COLO668 (cell line): ENCODE results near the gene BOD1.
A peak's percentile ranks its signal among the peaks of the same experiment; 100 is the strongest.

Experiments
- DNase-seq: peaks from one replicate; lab custom pipeline; 2025; ENCODE audit not compliant: unreplicated experiment; lab: John Stamatoyannopoulos, UW

The BOD1 gene

GRCh38 chr5:173616577-173617118, at the start of gene BOD1:
BOD1 (minus strand) TSS chr5:173616650; CDS start chr5:173616436, 214 bp downstream.
- peak; percentile 92 for DNase-seq

DNA sequence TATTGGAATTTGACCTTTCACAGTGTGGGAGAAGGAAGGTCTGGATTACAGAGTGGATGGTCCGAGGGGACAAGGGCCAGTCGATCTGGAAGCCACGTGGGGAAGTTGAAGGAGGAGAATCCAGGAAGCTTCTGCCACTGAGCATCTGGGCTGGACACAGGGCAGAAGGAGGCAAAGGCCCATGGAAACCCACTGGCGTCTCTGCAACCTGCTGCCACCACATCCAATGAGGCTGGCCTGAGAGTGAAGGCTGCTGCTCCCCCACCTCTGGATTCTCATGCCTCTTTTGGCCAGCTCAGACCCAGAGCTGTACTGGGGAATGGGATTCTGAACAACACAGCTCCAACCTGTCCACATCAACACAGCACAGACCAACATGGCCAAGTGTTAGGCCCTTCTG, 48.9 kb upstream of the BOD1 start:
- no peak for DNase-seq

- no peak for DNase-seq
These were observed 47.7 kb upstream of the BOD1 start for GRCh38 chr5:173664154-173664526.

DNA sequence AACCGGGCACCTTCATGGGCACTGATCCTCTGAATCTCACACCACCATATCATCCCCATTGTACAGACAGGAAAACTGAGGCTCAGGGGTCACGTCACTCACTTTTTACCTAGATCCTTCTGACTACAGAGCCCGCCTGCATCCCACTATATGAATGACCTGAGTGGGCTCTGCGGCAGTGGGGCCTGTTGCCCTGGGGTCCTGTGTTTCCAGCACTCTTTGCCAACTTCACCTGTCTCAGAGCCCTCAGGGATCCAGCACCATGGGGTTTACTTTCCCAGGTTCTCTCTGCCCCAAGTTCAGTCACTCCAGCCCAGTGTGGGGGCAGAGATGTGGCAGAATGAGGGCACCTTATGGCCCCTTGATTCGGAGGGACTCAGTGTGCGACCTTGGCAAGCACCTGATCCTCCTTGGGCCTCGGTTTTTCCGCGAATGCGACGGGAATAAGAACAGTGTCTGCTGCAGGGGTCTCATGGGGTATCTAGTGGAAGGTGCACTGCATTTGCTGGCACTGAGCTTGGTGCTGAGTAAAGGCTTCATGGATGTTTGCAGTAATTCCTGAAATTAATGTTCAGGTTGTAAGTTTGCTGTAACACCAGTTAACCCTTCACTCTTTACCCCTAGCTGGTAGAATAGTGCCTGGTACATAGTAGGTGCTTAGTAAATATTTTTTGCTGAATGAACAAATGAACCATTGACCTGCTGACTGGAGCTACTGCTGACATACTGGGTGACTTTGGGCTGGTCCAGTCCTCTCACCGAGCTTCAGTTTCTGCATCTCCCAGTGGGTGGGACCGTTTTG, 47.1 kb upstream of the BOD1 start:
- DNase-seq = no peak

- no peak for DNase-seq
These were observed 46.3 kb upstream of the BOD1 start for GRCh38 chr5:173662581-173663351.

GRCh38 chr5:173660481-173661280, 44.2 kb upstream of the BOD1 start:
- DNase-seq = no peak

- DNase-seq = no peak
These were observed 43.0 kb upstream of the BOD1 start for GRCh38 chr5:173659423-173659822.

DNA sequence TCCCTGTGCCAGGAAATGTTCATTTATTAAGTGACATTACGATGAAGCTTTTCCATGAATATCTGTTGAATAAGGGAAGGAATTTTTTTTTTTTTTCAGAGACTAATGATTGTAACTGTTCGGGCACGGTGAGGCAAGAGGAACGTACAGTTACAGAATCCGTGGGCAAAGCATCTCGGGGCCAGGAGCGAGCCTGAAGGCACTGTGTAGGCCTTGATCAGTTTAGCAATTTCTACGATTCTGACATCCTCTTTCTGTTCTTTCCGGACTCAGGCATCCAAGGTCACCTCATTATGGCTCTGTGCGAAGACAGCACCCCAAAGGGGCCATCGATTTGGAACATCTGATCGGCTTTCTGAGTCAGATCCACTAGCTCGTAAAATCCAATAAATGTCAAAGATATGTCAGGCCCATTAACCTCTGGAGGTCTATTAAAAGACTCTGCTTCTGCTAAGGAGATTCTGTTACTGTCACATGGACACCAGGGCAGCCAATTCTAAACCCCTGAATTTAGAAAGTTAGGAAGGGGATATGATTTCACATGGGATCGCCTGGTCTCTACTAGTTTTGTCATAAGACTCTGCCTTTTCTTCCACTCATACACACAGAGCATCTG, 41.4 kb upstream of the BOD1 start:
- no peak for DNase-seq

DNA sequence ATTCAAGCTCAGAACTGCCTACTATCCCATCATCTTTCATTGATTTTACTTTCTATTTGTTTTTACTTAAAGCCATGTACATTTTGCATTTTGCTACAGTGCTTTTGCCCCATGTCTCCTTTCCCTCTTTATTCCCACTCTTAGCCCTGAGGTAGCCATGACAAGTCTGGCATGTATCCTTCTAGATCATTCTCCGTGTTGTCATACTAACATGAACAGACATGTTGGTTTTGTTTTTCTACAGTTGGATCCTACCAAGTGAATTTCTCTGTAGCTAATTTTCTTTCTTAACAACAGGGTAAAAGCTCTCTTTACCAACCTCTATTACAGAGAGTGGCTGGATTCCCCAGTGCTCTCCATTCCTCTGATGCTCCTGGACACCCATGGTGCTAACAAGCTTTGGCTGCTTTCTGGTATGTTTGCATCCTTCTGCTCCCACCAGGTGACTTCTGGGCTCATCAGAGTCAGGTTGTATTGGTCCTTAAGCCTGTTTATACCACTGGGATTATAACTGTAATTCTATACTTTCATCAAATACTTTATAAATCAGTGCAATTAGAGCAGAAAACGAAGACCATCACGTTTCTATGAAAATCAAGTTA, 38.8 kb upstream of the BOD1 start:
- DNase-seq = no peak

GRCh38 chr5:173653822-173654523, 37.5 kb upstream of the BOD1 start:
- no peak for DNase-seq

DNA sequence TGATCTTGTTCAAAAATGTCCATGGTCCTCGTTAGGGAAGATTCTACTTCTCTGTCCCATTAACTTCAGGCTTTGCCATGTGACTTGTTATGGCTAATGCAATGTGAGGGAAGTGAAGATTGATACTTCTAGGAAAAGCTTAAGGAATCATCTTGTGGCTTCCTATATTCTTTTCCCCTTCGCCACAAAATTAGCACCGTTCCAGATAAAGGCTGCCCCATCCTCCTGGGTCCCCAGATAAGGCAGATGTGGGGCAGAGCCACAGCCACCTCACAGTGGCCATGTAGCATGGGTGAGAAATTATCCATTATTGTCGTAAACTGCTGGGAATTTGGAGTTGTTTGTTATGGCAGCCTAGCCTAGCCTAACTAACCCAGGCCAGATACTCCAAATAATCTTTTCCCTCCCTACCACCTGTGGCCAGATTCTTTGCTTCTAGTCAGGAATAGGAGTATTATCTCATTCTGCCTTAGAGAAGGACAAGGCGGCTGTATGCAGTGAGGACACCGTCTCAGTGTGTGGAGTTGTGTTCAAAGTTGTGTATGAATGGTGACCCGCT, 31.9 kb upstream of the BOD1 start:
- DNase-seq = no peak

DNA sequence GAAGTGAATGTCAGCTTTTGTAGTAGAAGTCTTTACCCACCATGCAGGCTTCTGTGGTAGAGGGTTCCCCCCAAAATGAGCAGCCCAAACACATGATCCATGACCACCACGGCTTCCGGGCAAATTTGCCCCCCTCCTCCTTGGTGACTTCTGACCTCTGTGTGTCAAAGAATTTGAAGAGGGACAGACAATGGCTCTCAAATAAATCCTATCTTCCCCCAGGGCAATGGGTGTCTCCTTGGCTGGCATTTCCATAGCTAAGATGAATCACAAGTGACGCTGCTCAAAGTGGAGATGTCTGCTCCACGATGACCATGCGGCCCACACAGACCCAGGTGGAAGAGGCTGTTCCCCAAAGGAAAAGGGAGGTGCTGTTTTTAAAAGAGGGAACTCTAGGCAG, 30.2 kb upstream of the BOD1 start:
- no peak for DNase-seq

DNA sequence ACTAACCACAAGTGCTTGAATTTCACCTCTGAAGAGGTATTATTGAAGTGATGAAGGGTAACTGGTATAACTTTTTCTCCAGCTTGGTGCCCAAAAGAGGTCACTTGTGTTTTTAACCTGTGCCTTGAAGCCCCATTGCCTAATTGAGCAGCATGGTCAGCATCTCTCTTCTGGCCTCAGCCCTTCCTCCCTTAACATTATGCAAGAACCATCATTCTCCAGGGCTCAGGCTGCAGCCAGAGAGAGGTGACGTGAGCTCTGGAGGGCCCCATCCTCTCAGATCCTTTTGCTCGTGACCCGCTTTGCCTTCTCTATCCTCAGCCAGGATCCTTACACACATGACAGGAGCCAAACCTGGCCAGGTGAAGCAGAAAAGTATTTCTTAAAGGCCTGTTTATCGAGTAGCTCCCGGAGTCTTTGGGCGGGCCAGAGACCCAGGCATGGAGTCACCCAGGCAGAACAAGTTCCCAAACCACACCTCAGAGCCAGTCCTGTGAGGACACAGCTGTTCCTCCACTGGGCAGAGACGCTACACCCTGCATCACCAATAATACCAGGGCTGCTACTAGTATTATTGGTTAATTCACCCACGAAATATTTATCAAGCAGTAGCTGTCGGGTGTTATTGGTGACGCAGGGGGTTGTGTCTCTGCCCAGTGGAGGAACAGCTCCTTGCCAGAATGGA, 29.6 kb upstream of the BOD1 start:
- no peak for DNase-seq

DNA sequence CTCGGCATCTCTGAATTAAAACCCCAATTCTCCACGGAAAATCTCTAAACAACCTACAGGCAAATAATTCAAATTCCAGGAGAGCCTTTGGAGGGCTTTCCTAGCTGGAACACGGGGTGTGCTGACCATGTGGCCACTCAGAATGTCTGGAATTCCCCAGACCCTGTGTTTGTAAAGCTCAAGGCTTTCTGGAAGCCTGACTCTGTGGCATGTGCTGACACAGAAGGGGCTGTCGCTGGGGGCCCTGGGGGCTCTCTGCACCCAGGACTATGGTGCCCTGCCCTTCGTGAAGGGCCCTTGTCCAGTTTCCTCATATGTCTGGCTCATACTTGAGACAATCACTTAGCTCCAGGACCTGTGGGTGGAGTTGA, 29.0 kb upstream of the BOD1 start:
- DNase-seq = no peak

GRCh38 chr5:173644673-173645436, 28.4 kb upstream of the BOD1 start:
- no peak for DNase-seq

GRCh38 chr5:173643964-173644363, 27.5 kb upstream of the BOD1 start:
- peak; percentile 79 for DNase-seq

- no peak for DNase-seq
These were observed 26.5 kb upstream of the BOD1 start for GRCh38 chr5:173642895-173643481.
